ENCODE results near the gene ALDH3B1. TPM values are rescaled to one million over a fixed set of nuclear protein-coding genes. Genes with fewer than 3 reads are reported as not detected.

Gene ALDH3B1
- total RNA-seq, 1 experiment from 2014 or later, result 14.0 TPM

DNA sequence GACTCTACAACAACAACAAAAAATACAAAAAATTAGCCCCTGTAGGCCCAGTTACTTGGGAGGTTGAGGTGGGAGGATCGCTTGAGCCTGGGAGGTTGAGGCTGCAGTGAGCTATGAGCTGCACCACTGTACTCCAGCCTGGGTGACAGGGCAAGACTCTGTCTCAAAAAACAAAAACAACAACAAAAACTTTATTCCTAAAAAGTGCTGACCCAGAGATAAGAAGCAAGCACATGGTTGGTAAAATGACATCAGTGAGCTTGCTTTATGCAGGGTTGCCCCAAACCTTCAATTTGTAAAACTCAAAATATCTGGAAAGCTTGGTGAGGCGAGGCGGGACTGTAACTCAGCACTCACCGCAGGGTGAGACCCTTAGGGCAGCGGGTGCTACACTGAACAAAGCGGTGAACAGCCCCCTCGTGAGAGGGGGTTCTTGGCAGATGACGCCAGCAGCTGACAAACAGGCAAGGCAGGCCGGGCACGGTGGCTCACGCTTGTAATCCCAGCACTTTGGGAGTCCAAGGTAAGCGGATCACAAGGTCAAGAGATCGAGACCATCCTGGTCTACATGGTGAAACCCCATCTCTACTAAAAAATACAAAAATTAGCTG is 25.2 kb downstream of the ALDH3B1 start:
- Histone ChIP-seq H3K36me3 (peaks cover 28% of the 10 kb centered on the region), H3K27me3 (no peaks in the 10 kb centered on the region), H3K9me3 (no peaks in the 10 kb centered on the region), H3K4me3 (no peak overlapping the region)
- no peak for DNase-seq

DNA sequence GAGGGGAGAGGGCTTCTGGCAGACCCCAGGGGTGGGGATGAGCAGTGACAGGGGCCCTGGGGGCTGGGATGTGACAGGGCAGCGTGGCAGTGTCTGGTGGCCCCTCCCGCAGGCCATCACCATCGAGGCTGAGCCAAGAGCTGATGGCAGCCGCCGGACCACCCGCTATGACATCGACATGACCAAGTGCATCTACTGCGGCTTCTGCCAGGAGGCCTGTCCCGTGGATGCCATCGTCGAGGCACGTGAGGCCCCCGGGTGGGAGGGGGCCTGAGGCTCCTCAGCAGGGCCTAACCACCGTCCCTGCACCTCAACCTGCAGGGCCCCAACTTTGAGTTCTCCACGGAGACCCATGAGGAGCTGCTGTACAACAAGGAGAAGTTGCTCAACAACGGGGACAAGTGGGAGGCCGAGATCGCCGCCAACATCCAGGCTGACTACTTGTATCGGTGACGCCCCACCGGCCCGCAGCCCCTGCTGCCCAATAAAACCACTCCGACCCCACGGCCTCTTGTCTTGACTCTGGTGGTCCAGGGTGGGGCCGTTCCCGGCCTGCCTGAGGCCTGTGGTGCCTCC is 26.1 kb downstream of the ALDH3B1 start:
- H3K9me3 ChIP-seq, result no peaks in the 10 kb centered on the region
- no peak for DNase-seq
- no peak overlapping the region for H3K4me3 ChIP-seq
- peaks cover 28% of the 10 kb centered on the region for H3K36me3 ChIP-seq
- no peaks in the 10 kb centered on the region for H3K27me3 ChIP-seq

DNA sequence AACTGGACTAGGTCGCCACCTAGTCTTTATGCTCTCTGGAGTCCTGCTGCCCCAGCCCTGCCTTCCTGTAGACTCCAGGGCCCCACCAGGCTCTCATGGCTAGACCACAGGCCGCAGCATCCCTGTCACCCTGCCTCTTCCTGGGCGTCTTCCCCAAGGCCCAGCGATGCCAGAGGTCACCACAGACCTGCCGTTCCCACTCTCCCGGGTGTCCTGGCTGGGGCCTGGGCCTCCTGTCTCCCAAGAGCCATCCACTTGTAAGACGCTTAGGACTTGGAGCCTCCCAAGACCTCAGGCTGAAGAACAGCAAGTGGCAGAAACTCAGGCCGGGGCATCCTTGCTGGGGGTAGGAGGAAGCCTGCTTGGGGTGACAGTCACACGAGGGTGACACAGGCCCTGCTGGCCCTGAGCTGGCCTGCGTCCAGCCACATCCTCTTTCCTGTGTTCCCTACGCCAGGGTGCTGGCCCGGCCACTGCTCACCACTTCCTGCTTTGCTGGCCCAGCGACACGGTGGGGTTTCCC is 26.7 kb downstream of the ALDH3B1 start:
- H3K27me3 ChIP-seq, result no peaks in the 10 kb centered on the region
- H3K36me3 ChIP-seq, result peaks cover 27% of the 10 kb centered on the region
- no peaks in the 10 kb centered on the region for H3K9me3 ChIP-seq
- H3K4me3 ChIP-seq, result no peak overlapping the region
- no peak for DNase-seq

DNA sequence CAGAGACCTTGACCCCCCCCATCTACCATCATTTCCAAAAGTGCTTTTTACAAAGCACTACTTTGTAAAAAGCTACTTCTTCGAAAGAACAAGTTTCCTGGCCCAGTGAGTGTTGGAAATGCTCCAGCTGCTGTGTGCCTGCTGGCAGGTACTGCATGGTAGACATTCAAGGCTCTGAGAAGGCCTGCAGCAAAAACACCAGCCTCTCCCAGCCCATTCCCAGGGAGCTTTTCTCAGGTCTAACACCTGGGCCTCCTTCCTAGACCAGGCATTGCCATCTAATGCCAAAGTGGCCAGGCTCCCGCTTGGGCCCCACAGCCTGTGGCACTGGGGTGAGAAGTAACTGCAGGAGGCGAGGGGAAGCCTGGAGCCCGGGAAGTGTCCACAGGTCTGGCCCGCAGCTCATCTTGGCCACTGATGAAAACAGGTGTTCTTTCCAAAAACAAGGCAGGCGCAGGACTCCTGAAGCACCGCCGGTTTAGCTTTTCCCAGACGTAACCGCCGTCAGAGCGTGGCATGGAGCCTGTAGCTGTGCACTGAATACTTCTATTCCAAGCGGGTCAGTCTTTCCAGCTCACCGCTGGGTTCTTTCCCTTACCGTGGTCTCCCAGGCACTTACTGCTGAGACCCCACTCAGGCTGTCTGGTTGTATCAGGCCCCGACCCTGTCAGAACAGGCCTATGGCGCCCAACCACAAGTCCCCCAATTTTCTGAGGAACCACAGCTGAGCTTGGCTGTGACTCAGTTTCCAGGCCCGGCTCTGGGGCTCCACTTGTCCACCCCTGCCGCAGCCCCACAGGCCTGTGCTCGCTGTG is 27.5 kb downstream of the ALDH3B1 start:
- DNase-seq, result no peak
- Histone ChIP-seq H3K27me3 (no peaks in the 10 kb centered on the region), H3K9me3 (no peaks in the 10 kb centered on the region), H3K36me3 (peaks cover 19% of the 10 kb centered on the region), H3K4me3 (no peak overlapping the region)

DNA sequence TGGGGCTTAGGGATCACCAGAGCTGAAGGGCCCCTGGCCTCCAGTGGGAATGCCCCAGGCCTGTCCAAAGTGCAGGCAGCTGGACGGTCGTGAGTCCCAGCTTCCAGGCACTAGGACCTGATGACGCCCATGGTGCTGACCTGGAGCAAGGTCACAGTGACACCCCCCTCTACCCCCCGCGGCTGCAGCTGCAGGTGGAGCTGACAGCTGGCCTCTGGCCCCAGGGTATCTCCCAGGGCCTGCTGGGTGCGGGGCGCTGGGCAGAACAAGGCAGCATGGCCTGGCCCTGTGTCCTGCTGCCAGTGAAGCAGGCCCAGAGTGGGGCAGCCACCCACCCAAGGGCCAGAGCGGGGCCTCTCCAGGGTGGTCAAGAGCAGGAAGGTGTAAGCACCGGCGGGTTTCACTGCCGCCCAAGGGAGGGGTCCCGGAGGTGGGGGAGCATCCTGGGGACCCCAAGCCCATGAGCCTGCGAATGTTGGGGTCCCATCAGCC is 28.1 kb downstream of the ALDH3B1 start:
- no peak for DNase-seq
- peaks cover 12% of the 10 kb centered on the region for H3K36me3 ChIP-seq
- H3K4me3 ChIP-seq, result peak overlapping the region; percentile 57
- no peaks in the 10 kb centered on the region for H3K9me3 ChIP-seq
- no peaks in the 10 kb centered on the region for H3K27me3 ChIP-seq

DNA sequence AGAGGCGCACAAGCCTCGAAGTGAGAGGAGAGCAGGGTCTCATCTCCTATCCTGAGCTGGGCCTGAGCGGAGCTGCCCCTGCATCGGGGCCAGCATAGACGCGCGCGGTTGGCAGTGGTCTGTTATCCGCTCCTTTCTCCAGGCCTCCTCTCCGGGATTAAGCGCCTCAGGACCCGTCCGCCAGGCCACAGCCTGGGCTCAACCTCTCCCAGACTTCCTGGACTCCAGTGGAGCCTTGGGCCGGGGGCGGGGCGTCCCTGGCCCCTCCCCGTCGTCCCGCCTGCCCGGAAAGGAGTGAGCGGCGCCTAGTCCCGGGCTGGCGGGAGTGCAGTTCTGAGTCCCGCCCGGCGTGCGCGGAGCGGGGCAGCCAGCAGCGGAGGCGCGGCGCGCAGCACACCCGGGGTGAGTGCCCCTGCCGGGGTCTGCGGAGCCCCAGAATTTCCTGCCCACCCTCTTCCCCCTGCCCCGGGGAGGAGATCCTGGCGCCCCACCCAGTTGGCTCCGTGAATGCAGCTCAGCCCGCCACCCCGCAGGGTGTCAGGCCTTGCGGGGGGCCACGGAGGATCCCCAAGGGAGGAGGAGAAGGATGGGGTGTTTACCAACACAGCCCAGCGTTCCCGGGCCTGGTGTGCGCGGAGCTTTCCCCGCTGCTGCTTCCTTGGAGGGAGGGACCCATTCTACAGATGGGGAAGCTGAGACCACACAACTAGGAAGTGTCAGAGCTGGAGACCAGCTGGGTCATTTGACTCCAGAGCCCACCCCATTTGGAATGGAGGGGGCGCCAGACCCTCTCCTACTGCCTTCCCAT is 28.8 kb downstream of the ALDH3B1 start, which contains the start of gene TCIRG1:
TCIRG1 (plus strand) TSS at position 308 of the 808 bp plus-strand sequence. CDS start 2,247 bp downstream, outside the sequence.
- H3K4me3 ChIP-seq, result peak within 1 kb of the TSS; percentile 57
- H3K36me3 ChIP-seq, result peaks cover 6% of the 10 kb centered on the region
- no peaks in the 10 kb centered on the region for H3K9me3 ChIP-seq
- DNase-seq, result peak; percentile 88
- H3K27me3 ChIP-seq, result no peaks in the 10 kb centered on the region

DNA sequence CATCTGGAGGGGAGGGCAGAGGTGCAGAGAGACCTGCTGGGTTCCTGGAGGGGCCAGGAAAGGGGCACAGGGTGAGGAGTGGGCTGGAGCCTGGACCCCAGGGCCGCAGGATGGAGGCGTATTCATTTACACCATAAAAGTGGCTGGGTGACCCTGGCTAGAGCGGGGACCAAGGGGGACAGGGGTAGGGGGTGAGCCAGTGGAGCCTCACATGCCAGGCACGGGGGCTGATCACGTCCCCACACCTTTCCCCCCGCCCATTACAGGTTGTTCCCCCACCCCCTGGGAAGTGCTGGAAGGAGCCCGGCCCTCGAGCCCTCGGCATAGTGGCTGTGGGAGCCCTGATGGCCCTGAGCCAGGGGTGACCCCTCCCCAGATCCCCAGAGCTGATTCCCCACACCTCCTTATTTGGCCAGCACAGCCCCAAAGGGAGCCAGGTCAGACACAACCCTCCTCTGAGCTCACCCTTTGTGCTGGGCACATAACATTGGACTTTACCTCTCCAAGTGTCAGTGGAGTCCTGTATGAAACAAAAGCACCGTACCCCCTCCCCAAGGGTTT is 29.5 kb downstream of the ALDH3B1 start:
- DNase-seq, result no peak
- no peaks in the 10 kb centered on the region for H3K27me3 ChIP-seq
- 0 out of 2 replicates have a peak, but pooled peaks cover under 1% of the 10 kb centered on the region for H3K36me3 ChIP-seq
- peak overlapping the region; percentile 57 for H3K4me3 ChIP-seq
- no peaks in the 10 kb centered on the region for H3K9me3 ChIP-seq

DNA sequence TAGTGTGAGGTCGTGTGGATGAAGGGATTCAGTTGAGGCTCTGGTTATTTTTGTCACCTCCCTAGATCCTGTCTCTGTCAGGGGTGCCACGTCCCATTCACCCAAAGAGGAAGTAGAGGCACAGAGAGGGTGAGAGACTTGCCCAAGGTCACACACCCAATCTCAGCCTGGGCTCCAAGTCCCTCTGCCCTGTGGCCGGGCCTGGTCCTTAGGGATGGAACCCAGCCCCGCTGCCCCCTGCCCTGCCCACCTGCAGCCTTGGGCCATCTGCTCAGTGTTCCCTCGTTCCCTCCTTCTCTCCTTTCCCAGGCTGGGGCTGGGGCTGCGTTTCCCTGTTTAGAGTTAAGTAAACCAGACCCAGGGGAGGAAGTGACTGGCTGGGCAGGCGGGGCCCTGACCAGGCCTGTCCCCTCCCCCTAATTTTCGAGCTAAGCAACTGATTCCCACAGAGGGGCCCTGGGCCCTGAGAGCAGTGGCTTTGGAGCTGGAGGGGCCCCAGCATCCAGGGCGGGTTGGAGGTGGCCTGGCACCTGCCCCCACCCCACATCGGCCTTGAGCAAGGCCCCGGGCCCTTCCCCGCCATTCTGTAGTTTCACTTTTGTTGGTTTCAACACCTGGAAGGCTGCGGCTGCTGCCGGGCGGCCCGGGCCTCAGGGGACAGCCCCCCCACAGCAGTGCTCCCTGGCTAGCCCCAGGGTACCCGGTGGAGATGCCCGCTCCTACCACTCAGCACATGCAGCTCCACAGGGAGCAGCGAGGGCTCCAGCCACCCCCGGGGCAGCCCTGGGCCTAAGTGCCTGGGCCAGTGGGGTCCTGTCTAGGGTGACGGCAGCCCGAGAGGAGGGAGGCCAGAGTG is 30.2 kb downstream of the ALDH3B1 start:
- H3K36me3 ChIP-seq, result 0 out of 2 replicates have a peak, but pooled peaks cover 4% of the 10 kb centered on the region
- peak overlapping the region; percentile 57 for H3K4me3 ChIP-seq
- no peaks in the 10 kb centered on the region for H3K9me3 ChIP-seq
- DNase-seq, result peak; percentile 48
- H3K27me3 ChIP-seq, result no peaks in the 10 kb centered on the region

DNA sequence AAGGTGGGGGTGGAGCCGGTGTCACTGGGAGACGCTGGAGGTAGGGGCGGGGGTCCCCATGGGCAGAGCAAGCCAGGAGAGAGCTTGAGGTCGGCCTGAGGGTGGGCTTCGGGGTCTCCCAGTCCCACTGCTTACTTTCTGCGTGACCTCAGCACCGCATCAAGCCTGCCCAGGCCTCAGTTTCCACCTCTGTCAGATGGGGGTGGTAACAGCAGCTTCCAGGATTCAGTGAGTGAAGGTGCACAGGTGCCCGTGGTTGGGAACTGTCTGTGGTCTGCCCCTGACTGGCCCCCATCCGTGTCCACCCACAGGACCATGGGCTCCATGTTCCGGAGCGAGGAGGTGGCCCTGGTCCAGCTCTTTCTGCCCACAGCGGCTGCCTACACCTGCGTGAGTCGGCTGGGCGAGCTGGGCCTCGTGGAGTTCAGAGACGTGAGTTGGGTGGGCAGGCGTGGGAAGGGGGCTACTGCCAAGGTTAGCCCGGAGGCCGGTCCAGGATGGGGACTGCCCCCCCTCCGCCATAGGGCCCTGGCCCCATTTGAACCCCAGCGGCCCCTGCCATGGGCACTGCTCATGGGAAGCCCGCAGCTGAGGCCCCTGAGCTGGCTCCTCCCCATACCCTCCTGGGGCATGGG is 30.9 kb downstream of the ALDH3B1 start:
- Histone ChIP-seq H3K27me3 (no peaks in the 10 kb centered on the region), H3K9me3 (no peaks in the 10 kb centered on the region), H3K4me3 (no peak overlapping the region), H3K36me3 (0 out of 2 replicates have a peak, but pooled peaks cover 4% of the 10 kb centered on the region)
- no peak for DNase-seq

DNA sequence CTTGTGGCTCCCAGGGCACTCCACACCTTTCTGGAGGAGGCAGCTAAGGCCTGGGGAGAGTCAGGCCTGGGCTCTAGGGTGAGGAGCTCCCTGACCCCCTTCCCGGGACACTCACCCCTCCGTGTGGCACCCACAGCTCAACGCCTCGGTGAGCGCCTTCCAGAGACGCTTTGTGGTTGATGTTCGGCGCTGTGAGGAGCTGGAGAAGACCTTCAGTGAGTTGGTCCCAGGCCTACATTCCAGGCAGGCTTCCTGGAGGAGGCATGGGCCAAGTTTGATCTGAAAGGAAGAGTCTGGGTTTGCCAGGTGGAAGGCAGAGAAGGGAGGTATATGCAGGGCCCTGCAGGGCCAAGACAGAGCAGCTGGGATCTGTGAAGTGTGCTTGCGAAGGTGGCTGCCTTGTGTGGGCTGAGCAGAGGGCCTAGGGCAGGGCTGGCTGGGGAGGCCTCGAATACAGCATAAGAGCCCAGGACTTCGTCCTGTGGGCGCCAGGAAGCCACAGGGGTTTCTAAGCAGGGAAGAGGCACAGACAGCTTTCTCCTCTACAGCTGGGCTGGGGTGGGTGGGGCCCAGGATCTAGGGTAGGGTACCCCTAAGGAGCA is 31.6 kb downstream of the ALDH3B1 start:
- Histone ChIP-seq H3K9me3 (no peaks in the 10 kb centered on the region), H3K4me3 (no peak overlapping the region), H3K27me3 (no peaks in the 10 kb centered on the region), H3K36me3 (0 out of 2 replicates have a peak, but pooled peaks cover 4% of the 10 kb centered on the region)
- no peak for DNase-seq

DNA sequence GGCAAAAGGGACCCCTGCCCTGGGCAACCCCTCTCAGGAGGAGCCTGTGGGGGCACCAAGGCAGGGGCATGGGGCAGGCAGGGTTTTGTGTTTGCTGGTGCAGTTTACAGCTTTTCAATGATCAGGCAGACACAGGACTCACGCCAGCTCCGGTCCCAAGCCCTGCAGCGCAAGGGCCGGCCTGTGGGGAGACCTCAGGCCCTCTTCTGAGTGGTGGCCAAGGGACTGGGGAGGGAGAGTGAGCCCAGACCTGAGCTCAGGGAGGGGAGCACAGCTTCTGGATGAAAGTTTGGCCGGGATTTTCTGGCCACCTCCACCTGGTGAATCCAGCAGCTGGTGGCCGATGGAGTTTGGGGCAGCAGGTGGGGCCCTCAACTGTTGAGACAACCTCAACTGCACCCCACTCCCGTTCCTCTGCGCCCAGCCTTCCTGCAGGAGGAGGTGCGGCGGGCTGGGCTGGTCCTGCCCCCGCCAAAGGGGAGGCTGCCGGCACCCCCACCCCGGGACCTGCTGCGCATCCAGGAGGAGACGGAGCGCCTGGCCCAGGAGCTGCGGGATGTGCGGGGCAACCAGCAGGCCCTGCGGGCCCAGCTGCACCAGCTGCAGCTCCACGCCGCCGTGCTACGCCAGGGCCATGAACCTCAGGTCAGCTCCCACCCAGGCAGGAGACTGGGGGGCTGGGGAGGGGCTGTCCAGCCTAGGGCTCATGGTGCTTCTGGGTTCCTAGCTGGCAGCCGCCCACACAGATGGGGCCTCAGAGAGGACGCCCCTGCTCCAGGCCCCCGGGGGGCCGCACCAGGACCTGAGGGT is 32.3 kb downstream of the ALDH3B1 start:
- Histone ChIP-seq H3K9me3 (no peaks in the 10 kb centered on the region), H3K36me3 (peaks cover 4% of the 10 kb centered on the region; the same call in 1 of the 2 replicates), H3K4me3 (no peak overlapping the region), H3K27me3 (no peaks in the 10 kb centered on the region)
- no peak for DNase-seq

DNA sequence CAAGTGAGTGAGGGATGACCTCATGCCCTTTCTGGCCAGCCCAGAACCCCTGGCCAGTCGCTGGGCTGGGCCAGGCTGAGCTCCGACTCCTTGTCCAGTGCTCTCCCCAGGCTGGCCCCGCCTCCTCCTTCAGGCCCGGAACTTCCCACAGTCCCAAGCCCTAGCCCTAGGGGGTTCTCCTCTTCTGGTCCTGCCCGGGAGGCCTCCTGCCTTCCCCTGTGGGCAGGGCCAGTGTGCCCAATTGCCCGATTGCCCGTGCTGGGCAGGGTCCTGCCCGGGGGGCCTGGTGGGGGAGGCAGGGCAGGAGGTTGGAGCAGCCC is 32.9 kb downstream of the ALDH3B1 start:
- no peak for DNase-seq
- Histone ChIP-seq H3K4me3 (no peak overlapping the region), H3K36me3 (peaks cover 6% of the 10 kb centered on the region; the same call in 1 of the 2 replicates), H3K27me3 (no peaks in the 10 kb centered on the region), H3K9me3 (no peaks in the 10 kb centered on the region)

DNA sequence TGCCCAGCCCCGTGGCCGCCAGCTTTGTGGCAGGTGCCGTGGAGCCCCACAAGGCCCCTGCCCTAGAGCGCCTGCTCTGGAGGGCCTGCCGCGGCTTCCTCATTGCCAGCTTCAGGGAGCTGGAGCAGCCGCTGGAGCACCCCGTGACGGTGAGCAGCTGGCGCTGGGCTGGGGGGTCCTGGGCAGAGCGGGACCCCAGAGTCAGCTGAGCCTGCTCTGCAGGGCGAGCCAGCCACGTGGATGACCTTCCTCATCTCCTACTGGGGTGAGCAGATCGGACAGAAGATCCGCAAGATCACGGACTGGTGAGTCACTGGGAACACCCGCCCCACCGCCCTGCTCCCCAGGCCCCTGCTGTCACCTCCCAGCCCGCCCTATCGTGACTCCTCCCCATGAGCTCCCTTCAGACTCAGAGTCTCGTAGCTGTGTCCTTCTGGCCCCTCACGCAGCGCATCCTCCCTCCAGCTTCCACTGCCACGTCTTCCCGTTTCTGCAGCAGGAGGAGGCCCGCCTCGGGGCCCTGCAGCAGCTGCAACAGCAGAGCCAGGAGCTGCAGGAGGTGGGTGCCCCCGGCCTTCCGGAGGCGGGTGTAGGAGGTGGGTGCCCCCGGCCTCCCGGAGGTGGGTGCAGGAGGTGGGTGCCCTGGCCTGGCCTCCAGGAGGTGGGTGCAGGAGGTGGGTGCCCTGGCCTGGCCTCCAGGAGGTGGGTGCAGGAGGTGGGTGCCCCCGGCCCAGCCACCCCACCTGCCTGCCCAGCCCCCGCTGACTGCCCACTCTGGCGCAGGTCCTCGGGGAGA is 33.4 kb downstream of the ALDH3B1 start:
- Histone ChIP-seq H3K36me3 (peaks cover 6% of the 10 kb centered on the region; the same call in 1 of the 2 replicates), H3K27me3 (no peaks in the 10 kb centered on the region), H3K4me3 (no peak overlapping the region), H3K9me3 (no peaks in the 10 kb centered on the region)
- DNase-seq, result no peak
